ENCODE measurements around the gene MAP3K4.

Gene MAP3K4

DNA sequence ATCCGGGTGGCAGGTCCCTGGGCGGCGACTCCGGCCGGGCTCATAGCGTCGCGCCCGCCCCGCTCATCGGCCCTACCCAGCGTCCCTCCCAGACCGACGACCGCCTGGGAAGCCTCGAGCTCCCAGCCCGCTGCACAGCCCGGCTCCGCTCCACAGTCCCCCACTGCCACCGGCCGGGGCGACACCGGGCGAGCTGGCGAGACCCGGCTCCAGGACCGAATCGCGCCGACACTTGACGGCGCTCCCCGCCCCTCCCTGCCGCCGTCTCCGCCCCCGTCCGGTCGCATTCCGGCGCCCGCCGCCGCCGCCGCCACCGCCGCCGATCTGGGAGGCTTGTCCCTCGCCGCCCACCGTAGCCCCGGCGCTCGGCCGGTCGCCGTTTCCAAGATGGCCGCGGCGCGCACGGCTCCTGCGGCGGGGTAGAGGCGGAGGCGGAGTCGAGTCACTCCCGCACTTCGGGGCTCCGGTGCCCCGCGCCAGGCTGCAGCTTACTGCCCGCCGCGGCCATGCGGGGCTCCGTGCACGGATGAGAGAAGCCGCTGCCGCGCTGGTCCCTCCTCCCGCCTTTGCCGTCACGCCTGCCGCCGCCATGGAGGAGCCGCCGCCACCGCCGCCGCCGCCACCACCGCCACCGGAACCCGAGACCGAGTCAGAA, at the start of gene MAP3K4:
TSS of gene MAP3K4 (plus strand) at position 364 of the 655 bp plus-strand sequence. CDS start at position 527, 163 bp downstream.
- DNase-seq (ENCODE audit: low read depth in 2 of 2): peak; percentile 55 to 67

DNA sequence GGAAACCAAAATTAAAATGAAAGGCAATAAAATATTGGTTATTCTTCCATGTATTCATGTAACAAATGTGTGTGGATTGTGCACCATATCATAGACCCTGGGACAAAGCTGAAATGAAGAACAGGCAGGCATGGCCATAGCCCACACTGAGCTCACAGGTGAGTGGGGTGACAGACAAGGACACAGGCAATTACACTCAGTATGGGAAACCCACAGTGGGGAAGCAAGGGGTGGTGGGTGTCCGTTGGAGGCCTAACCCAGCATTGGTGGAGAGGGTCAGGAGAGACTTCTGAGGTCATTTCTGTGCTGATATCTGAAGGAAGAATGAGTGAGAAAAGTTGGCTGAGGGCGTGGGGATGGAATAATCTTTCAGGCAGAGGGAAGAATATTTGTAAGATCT, 47.6 kb upstream of the MAP3K4 start:
- no peak for DNase-seq (ENCODE audit: low read depth in 2 of 2)

DNA sequence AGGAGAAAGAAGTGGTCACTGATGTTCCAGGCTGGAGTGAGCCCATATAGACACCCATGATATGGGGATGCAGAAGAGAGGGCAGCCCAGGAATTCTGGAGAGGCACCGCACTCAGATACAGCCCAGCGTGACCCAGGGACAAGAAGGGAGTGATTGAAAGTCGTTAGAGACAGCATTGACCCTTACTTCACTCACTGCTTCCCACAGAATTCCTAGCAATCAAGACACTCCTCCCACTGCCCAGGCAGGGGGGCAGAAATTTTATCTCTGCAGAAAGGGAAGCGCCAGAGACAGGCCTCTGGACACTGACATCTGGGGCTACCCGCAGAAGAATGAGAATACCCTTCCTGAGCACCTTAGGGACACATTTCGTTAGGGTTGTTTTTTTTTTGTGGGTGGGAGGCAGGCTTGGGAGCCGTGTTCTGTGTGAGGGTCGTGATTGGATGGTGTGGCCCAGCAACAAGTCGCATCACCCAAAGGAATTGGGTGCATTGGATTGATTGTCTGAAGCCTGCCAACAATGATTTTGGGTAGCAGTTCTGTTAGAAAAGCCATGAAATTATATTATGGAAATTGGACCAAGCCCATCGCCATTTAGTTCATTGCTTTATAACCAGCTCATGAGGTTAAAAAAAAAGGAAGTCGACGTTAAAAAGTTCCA, 45.9 kb upstream of the MAP3K4 start:
- no peak for DNase-seq (ENCODE audit: low read depth in 2 of 2)

- DNase-seq (ENCODE audit: low read depth in 2 of 2): no peak
These were observed 42.0 kb upstream of the MAP3K4 start for GRCh38 chr6:160949531-160949930.

GRCh38 chr6:160950507-160950906, 41.1 kb upstream of the MAP3K4 start:
- DNase-seq (ENCODE audit: low read depth in 2 of 2): no peak

DNA sequence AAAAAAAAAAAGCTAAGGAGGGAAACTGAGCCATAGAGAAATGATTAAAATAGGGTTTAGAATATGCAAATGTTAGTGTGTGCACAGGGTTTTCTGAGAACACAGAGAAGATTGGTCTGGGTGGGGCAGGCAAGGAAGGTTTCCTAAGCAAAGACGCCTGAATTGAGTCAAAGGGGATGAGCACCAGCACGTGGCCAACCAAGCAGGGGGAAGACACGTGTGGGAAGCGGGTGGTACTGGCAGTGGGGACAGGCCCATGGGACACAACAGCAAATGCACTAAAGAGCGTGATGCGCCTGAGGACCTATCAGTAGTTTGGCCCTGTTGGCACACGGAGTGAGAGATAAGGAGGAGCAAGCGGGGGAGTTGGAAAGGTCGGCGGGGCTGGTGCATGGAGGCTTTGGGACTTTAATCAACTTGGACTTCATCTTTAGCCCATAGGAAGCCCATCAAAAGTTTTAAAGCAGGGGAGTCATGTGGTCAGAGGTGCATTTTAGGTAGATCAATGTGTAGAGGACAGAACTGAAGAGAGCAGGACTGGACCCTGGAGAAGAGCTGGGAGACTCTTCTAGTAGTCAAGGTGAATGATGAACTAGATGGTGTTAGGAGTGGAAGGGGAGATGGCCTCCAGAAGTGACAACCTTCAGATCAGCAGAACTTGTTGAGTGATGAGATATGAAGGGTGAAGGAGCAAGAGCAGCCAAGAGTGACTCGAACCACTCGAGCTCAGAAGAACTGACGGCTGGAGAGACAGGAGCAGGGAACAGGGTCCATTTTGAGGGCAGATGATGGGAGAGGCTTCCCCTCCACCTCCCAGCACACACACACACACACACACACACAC, 40.2 kb upstream of the MAP3K4 start:
- DNase-seq (ENCODE audit: low read depth in 2 of 2): no peak

DNA sequence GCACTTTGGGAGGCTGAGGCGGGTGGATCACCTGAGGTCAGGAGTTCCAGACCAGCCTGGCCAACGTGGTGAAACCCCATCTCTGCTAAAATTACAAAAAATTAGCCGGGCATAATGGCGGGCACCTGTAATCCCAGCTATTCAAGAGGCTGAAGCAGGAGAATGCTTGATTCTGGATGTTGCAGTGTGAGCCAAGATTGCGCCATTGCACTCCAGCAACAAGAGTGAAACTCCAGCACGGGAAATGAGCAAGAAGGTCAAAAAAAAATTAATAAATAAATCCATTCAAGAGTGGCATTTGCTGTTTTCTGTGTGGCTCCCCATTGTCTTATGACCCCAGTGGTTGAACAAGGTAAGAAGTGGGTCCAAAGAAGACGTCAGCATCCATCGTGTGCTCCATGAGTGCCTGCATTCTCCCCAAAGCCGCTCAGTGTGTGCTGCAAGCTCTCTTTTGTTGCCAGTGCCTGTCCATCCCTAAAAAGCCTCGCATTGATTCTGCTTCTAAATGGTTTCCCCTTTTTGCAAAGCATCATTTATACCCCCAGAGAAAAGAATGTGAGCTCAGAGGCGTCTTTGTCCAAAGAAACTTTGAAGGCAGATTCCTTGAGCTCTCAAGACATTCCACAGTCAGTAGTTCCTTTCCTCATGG, 38.8 kb upstream of the MAP3K4 start:
- DNase-seq (ENCODE audit: low read depth in 2 of 2): no peak

- no peak for DNase-seq (ENCODE audit: low read depth in 2 of 2)
These were observed 35.9 kb upstream of the MAP3K4 start for GRCh38 chr6:160955508-160956295.

- DNase-seq (ENCODE audit: low read depth in 2 of 2): no peak
These were observed 35.1 kb upstream of the MAP3K4 start for GRCh38 chr6:160956300-160957035.

GRCh38 chr6:160959726-160960435, 31.7 kb upstream of the MAP3K4 start:
- no peak for DNase-seq (ENCODE audit: low read depth in 2 of 2)

- DNase-seq (ENCODE audit: low read depth in 2 of 2): no peak
These were observed 30.7 kb upstream of the MAP3K4 start for GRCh38 chr6:160960839-160961238.

GRCh38 chr6:160962835-160963623, 28.5 kb upstream of the MAP3K4 start:
- DNase-seq (ENCODE audit: low read depth in 2 of 2): no peak

- no peak for DNase-seq (ENCODE audit: low read depth in 2 of 2)
These were observed 27.9 kb upstream of the MAP3K4 start for GRCh38 chr6:160963651-160964050.

DNA sequence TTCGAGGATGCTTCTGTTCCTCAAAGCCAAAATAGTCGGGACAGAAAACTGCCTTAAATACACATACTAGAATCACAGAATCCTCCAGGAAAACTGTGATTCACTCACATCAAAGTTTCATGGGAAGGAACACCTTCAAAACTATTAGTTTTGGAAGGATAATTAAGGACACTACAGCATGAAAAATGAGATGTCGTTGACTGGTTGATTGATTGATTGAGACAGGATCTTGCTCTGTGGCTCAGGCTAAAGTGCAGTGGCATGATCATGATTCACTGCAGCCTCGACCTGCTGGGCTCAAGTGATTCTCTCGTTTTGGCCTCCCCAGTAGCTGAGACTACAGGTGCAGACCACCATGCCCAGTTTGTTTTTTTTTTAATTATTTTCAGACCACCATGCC, 25.7 kb upstream of the MAP3K4 start:
- no peak for DNase-seq (ENCODE audit: low read depth in 2 of 2)

DNA sequence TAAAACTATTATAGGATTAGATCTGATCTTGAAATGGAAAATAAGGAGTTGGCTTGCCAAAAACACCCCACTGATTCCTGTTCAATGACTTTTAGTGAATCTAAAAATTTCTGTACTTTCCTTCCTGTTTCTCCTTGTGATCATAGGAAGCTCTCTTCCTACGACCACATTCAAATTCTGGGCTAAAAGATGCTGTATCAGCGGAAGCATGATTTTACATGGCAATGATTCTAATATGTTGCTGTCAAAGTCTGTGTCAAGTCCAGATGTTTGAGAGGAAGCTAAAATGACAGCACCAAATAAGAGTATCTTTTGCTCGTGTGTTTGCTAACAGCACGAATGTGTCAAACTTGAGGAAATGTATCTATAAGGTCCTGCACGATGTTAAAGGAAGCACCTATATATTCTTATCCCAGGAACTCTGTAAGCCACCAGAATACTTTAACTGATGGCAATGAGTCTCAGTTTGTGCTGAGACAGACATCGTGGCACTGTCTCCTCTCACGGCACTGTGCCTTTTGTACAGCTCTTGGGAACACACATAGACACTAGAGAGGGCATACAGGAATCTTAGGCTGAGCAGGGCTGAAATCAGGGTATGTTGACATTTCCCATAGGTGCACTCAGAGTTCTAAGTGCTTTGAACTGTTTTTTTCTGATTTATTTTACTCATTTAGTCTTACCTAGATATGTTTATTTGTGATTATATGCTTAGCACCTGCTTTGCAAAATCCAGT, 24.9 kb upstream of the MAP3K4 start:
- DNase-seq (ENCODE audit: low read depth in 2 of 2): no peak

- DNase-seq (ENCODE audit: low read depth in 2 of 2): no peak
These were observed 24.2 kb upstream of the MAP3K4 start for GRCh38 chr6:160967351-160967750.

DNA sequence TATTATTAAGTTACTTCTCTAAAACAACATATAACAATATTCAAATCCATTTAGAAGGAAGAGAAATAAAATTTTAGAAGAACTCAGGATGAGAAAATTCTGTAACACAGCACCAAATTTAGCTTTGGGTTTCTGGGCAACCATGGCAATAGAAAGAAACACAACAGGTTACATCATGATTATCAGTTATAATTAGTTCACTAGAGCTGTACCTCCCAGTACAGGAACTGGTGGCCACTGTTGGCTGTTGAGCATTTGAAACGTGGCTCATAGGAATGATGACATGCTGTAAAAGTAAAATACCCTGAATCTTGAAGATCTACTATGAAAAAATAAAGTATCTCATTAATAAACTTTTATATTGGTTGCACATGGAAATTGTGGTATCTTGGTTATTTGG, 23.7 kb upstream of the MAP3K4 start:
- no peak for DNase-seq (ENCODE audit: low read depth in 2 of 2)

GRCh38 chr6:160971171-160971570, 20.4 kb upstream of the MAP3K4 start:
- no peak for DNase-seq (ENCODE audit: low read depth in 2 of 2)

GRCh38 chr6:160972111-160972510, 19.5 kb upstream of the MAP3K4 start:
- no peak for DNase-seq (ENCODE audit: low read depth in 2 of 2)

Measured in stimulated activated CD8-positive, alpha-beta memory T cell treated with anti-CD3 and anti-CD28 coated beads, Interleukin-15, amount 100 ng/mL, for 4 hours (primary cell).